Vagina (tissue), 2 donors: Measurements from ENCODE around the gene TMEM252. TPM values are rescaled to one million over a fixed set of nuclear protein-coding genes. Genes with fewer than 3 reads are reported as not detected.

Source experiments
- DNase-seq, 2 donors: peaks; one replicate each; pipeline ENCODE4 v3.0.0-alpha.2; 2017; ENCODE audit errors: extremely low spot score in 2 of 2
- H3K27ac ChIP-seq: fragments of 200-600 bp; sonication (generic); one replicate; pipeline ENCODE4 v1.5.1; 2019
- H3K27me3 ChIP-seq: fragments of 200-600 bp; sonication (generic); one replicate; pipeline ENCODE4 v1.5.1; 2019
- H3K36me3 ChIP-seq, 2 donors: fragments of 200-600 bp; sonication (generic); one replicate each; pipeline ENCODE4 v1.5.1; 2017 to 2019
- H3K4me1 ChIP-seq: fragments of 200-600 bp; sonication (generic); one replicate; pipeline ENCODE4 v1.5.1; 2019
- H3K4me3 ChIP-seq, 2 donors: fragments of 200-600 bp; sonication (generic); 1 replicate in 1 of 2; 2 replicates in 1 of 2; pipeline ENCODE4 v1.5.1; 2016 to 2019
- H3K9me3 ChIP-seq: fragments of 200-600 bp; sonication (generic); one replicate; pipeline ENCODE4 v1.5.1; 2019
- POLR2A ChIP-seq, 2 donors: fragments of 450-650 bp; IDR thresholded peaks; one replicate each; pipeline ENCODE4 v1.6.1; 2017; ENCODE audit warnings: antibody characterized with exemption in 2 of 2, mild to moderate bottlenecking in 2 of 2, moderate library complexity in 2 of 2
- POLR2AphosphoS5 ChIP-seq, 2 donors: sonication (generic); formaldehyde crosslinking; IDR thresholded peaks; one replicate each; pipeline ENCODE4 v1.9.0; 2017; ENCODE audit warnings: antibody characterized with exemption in 2 of 2, mild to moderate bottlenecking in 2 of 2, low read depth in 1 of 2; ENCODE audit not compliant: insufficient read depth in 1 of 2
- intact Hi-C: fragments of 100-400 bp; cut with DNase I; formaldehyde crosslinking; loops from one replicate; pipeline ENCODE4 v1.15.1; 2023
- total RNA-seq: library from RNA; depleted of rRNA; stranded (reverse); fragments of >200 nt; gene quantifications from one replicate; pipeline ENCODE4 v1.2.3, GENCODE V29; 2016
- TF ChIP-seq, protein P1 (sequence below), 3 experiments: fragments of 450-650 bp in 2 of 3; fragments of 200-600 bp in 1 of 3; sonication (generic) in 1 of 3; IDR thresholded peaks; one replicate each; pipeline ENCODE4 v1.5.1; 2017 to 2019; ENCODE audit warnings: antibody characterized with exemption in 3 of 3, mild to moderate bottlenecking in 2 of 3, moderate library complexity in 2 of 3

Gene TMEM252
- total RNA-seq, 1 donor from 2014 or later = not detected

DNA sequence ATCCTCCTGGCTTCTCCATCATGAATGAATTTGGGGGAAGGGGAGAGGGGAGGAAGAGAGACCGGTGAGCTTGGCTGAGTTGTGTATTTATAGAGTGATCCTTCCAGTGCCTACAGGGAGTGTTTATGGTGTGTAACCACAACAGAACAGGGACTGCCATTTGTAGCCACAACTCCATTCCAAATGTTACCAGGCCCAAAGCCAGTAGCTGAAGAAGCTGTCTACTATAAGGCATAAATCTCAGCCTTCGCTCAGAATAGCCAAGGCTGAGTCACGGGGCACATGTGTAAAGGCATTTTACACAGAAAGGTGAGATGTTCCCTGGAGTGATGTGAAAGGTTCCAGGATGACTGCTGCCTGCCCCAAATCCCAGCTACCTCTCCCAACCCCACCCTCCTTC, 2.5 kb downstream of the TMEM252 start:
- DNase-seq = no peak
- intact Hi-C loops = no loop called here
- no peak for TF ChIP-seq POLR2AphosphoS5 (IDR thresholded peaks at IDR 0.05; ENCODE audit: insufficient read depth in 1 of 2, low read depth in 1 of 2)
- TF ChIP-seq, protein P1, sequence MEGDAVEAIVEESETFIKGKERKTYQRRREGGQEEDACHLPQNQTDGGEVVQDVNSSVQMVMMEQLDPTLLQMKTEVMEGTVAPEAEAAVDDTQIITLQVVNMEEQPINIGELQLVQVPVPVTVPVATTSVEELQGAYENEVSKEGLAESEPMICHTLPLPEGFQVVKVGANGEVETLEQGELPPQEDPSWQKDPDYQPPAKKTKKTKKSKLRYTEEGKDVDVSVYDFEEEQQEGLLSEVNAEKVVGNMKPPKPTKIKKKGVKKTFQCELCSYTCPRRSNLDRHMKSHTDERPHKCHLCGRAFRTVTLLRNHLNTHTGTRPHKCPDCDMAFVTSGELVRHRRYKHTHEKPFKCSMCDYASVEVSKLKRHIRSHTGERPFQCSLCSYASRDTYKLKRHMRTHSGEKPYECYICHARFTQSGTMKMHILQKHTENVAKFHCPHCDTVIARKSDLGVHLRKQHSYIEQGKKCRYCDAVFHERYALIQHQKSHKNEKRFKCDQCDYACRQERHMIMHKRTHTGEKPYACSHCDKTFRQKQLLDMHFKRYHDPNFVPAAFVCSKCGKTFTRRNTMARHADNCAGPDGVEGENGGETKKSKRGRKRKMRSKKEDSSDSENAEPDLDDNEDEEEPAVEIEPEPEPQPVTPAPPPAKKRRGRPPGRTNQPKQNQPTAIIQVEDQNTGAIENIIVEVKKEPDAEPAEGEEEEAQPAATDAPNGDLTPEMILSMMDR (IDR thresholded peaks at IDR 0.05) = no peak
- TF ChIP-seq POLR2A (IDR thresholded peaks at IDR 0.05) = no peak
- Histone ChIP-seq H3K36me3 (no peaks in the 10 kb centered on the region), H3K9me3 (no peaks in the 10 kb centered on the region), H3K4me1 (peaks cover 14% of the 10 kb centered on the region), H3K4me3 (no peak overlapping the region), H3K27ac (no peak overlapping the region), H3K27me3 (no peaks in the 10 kb centered on the region)

DNA sequence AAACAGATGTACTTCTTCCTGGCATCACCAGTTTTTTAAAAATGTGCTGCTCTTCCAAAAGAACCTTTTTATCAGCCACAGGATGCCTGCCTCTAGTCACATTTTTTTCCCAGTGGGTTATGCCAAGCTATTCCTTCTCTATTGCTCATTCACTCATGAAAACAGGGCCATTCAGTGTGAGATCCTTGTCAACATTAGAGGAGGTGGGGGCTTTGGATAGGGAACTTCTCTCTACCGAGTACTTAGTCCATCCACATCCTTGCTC, 3.1 kb downstream of the TMEM252 start:
- intact Hi-C loops = no loop called here
- H3K36me3 ChIP-seq = no peaks in the 10 kb centered on the region
- DNase-seq = no peak
- no peaks in the 10 kb centered on the region for H3K9me3 ChIP-seq
- H3K4me3 ChIP-seq = no peak overlapping the region
- TF ChIP-seq, protein P1 (IDR thresholded peaks at IDR 0.05) = no peak
- TF ChIP-seq POLR2A (IDR thresholded peaks at IDR 0.05) (no peak), POLR2AphosphoS5 (IDR thresholded peaks at IDR 0.05; ENCODE audit: insufficient read depth in 1 of 2, low read depth in 1 of 2) (no peak)
- H3K4me1 ChIP-seq = peaks cover 14% of the 10 kb centered on the region
- H3K27me3 ChIP-seq = no peaks in the 10 kb centered on the region
- no peak overlapping the region for H3K27ac ChIP-seq

DNA sequence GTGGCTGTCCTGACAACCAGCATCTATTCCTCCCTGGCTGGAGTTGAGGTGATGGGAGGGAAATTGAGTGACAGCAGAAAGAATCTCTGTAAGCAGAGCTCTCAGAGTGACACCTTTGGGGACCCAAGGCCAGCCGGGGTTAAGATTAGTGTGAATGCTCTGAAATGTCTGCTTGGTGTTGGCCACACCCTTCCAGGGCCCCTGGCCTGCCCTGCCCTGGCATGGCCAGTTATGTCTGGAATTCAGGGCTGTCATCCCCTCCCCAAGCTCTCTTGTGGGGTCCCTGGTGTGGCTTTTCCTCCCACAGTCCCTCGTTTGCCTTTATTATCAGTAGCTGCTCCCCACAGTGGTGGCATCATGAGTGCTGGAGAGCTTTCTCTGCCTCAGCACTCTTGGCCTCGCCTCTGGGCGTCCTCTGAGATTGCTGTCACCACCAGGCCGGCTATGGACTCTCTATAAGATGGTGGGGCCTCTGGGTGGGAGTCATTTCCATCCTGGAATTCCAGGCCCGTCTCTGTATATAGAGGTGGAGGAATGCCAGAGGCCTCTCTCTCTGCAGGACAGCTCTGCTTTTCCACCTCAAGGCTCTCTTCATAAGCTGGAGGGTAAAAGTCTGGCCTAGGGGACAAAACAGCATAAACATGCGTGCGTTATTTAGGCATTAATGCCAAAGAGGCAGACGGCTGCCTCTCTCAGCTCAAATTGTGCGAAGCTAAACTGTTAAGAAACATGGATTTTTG, 3.6 kb downstream of the TMEM252 start:
- intact Hi-C loops = no loop called here
- Histone ChIP-seq H3K4me3 (no peak overlapping the region), H3K27me3 (no peaks in the 10 kb centered on the region), H3K27ac (no peak overlapping the region), H3K4me1 (peaks cover 14% of the 10 kb centered on the region), H3K9me3 (no peaks in the 10 kb centered on the region), H3K36me3 (no peaks in the 10 kb centered on the region)
- no peak for DNase-seq
- TF ChIP-seq, protein P1 (IDR thresholded peaks at IDR 0.05) = no peak
- TF ChIP-seq POLR2A (IDR thresholded peaks at IDR 0.05) (no peak), POLR2AphosphoS5 (IDR thresholded peaks at IDR 0.05; ENCODE audit: insufficient read depth in 1 of 2, low read depth in 1 of 2) (no peak)

DNA sequence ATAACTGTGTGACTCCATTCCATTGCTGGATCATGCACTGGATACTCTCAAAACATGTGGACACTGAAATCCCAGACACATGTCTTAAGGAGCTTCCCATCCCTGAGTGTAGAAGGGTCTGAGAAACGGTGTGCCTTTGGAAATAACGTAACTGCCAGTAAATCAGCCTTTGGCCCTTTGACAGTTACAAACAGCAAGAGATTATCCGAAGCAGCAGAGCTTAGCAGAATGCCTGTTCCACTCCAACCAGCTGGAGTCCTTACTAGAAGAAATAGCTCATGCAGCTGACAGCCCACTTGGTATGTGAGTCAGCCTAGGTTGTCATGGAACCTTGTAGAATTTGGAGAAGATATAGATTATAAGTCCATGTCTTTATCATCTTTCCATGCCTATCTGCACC, 7.0 kb downstream of the TMEM252 start:
- TF ChIP-seq, protein P1 (IDR thresholded peaks at IDR 0.05) = no peak
- TF ChIP-seq POLR2A (IDR thresholded peaks at IDR 0.05) = no peak
- no peak for TF ChIP-seq POLR2AphosphoS5 (IDR thresholded peaks at IDR 0.05; ENCODE audit: insufficient read depth in 1 of 2, low read depth in 1 of 2)
- no peak overlapping the region for H3K27ac ChIP-seq
- H3K9me3 ChIP-seq = no peaks in the 10 kb centered on the region
- no peaks in the 10 kb centered on the region for H3K4me1 ChIP-seq
- no peak overlapping the region for H3K4me3 ChIP-seq
- no peaks in the 10 kb centered on the region for H3K27me3 ChIP-seq
- DNase-seq = no peak
- intact Hi-C loops = no loop called here
- H3K36me3 ChIP-seq = no peaks in the 10 kb centered on the region

DNA sequence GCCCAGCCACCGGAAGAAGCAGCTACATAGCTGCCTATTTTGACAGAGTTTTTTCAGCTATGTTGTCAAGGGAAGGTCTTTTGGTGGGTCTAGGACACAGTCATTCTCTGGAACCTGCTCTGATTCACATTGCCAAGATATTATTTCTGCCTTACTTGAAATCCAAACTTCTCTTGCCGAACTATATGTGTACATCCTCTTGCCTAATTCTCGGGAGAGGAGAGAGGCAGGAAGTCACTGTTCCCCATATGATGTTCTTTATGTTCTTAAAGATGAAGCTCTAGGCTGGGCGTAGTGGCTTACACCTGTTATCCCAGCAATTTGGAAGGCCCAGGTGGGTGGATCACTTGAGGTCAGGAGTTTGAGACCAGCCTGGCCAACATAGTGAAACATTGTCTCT, 8.6 kb downstream of the TMEM252 start:
- DNase-seq = no peak
- no peak overlapping the region for H3K27ac ChIP-seq
- H3K4me1 ChIP-seq = no peaks in the 10 kb centered on the region
- no peaks in the 10 kb centered on the region for H3K9me3 ChIP-seq
- intact Hi-C loops = no loop called here
- H3K36me3 ChIP-seq = no peaks in the 10 kb centered on the region
- no peak for TF ChIP-seq POLR2AphosphoS5 (IDR thresholded peaks at IDR 0.05; ENCODE audit: insufficient read depth in 1 of 2, low read depth in 1 of 2)
- TF ChIP-seq, protein P1 (IDR thresholded peaks at IDR 0.05) = no peak
- no peak for TF ChIP-seq POLR2A (IDR thresholded peaks at IDR 0.05)
- H3K27me3 ChIP-seq = no peaks in the 10 kb centered on the region
- H3K4me3 ChIP-seq = no peak overlapping the region
